Upper lobe of right lung (tissue), 1 donor: Measurements from ENCODE around the gene HNF1A. TPM values are rescaled to one million over a fixed set of nuclear protein-coding genes. Genes with fewer than 3 reads are reported as not detected.

Experiments used
- ATAC-seq: fragments of 200-7000 bp; cut with Tn5 transposase; one replicate; pipeline ENCODE4 v1.9.1; 2020; ENCODE audit warnings: mild to moderate bottlenecking, moderate library complexity
- DNase-seq: peaks from one replicate; pipeline ENCODE4 v3.0.0-alpha.2; 2020
- H3K27ac ChIP-seq: fragments of 200-600 bp; one replicate; pipeline ENCODE4 v1.8.0; 2022
- H3K27me3 ChIP-seq: fragments of 200-600 bp; one replicate; pipeline ENCODE4 v1.8.0; 2022; ENCODE audit warnings: mild to moderate bottlenecking
- H3K36me3 ChIP-seq: fragments of 200-600 bp; one replicate; pipeline ENCODE4 v1.8.0; 2022
- H3K4me1 ChIP-seq: fragments of 200-600 bp; one replicate; pipeline ENCODE4 v1.8.0; 2022
- H3K4me3 ChIP-seq: fragments of 200-600 bp; one replicate; pipeline ENCODE4 v1.8.0; 2022; ENCODE audit warnings: mild to moderate bottlenecking
- H3K9me3 ChIP-seq: fragments of 200-600 bp; one replicate; pipeline ENCODE4 v1.8.0; 2022
- CTCF ChIP-seq: fragments of 200-600 bp; IDR thresholded peaks from one replicate; pipeline ENCODE4 v1.8.0; 2022; ENCODE audit warnings: antibody characterized with exemption
- intact Hi-C: fragments of 100-400 bp; cut with DNase I; formaldehyde crosslinking; loops from one replicate; pipeline ENCODE4 v1.11.0; 2022
- total RNA-seq: library from RNA; stranded (reverse); fragmentation: NEBNext Ultra II Directional; extraction: Animal tissue kit (Norgen Biotek cat#: 25700); gene quantifications from one replicate; pipeline ENCODE4 v1.2.1, GENCODE V29; 2021
- donor health status: DM: no; HTN: yes; CAD: no; lungs with severe emphysema.

Gene HNF1A
- total RNA-seq, 1 donor from 2014 or later, result not detected

GRCh38 chr12:120971299-120972180 is 6.8 kb upstream of the HNF1A start:
- H3K4me3 ChIP-seq, result no peak overlapping the region
- no peak for DNase-seq
- peak; percentile 71 for TF ChIP-seq CTCF

DNA sequence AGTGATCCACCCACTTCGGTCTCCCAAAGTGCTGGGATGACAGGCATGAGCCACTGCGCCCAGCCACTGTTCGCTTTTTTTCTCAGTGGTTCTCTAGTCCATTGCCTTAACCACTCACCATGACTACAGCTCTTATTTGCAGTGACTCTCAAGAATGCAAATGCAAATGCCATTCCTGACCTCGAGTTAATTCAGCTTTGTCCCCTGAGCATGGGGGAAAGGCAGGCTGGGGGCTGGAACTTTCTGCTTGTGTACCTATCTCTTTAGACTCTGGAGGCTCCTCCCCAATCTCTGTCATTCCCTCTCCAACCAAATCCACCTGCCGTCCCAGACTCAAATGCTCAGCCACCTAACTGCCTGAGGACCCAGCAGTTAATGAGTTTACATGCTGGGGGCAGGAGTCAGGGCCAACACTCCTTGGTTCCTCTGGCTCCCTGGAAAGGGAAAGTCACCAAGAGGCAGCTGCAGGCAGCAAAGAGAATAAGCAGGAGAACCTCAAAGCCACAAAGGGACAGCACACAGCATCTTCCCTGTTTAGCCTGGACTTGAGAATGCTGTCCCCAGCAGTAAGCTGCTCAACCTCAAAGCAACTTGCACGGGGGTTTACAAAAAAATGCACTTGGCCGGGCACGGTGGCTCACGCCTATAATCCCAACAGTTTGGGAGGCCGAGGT is 5.3 kb upstream of the HNF1A start:
- Histone ChIP-seq H3K36me3 (no peaks in the 10 kb centered on the region), H3K4me3 (no peak overlapping the region), H3K27ac (no peak overlapping the region), H3K9me3 (no peaks in the 10 kb centered on the region), H3K27me3 (no peaks in the 10 kb centered on the region), H3K4me1 (no peaks in the 10 kb centered on the region)
- ATAC-seq, result peak; percentile 90
- no peak for DNase-seq
- TF ChIP-seq CTCF, result no peak
- intact Hi-C loops, result no loop called here

More at GRCh38 chr12:120971299-120972180, 6.8 kb upstream of the HNF1A start:
- Histone ChIP-seq H3K4me1 (no peaks in the 10 kb centered on the region), H3K27me3 (no peaks in the 10 kb centered on the region), H3K36me3 (no peaks in the 10 kb centered on the region), H3K9me3 (no peaks in the 10 kb centered on the region), H3K27ac (no peak overlapping the region)
- peak; percentile 86 for ATAC-seq
- intact Hi-C loops, result no loop called here

GRCh38 chr12:120977531-120978295 is 630 bp upstream of the HNF1A start:
- no peaks in the 10 kb centered on the region for H3K4me1 ChIP-seq
- no peaks in the 10 kb centered on the region for H3K36me3 ChIP-seq
- no peak for ATAC-seq
- no peak overlapping the region for H3K4me3 ChIP-seq
- no peak for DNase-seq
- intact Hi-C loops, result no loop called here
- no peak for TF ChIP-seq CTCF
- H3K27me3 ChIP-seq, result no peaks in the 10 kb centered on the region
- no peak overlapping the region for H3K27ac ChIP-seq
- H3K9me3 ChIP-seq, result no peaks in the 10 kb centered on the region

DNA sequence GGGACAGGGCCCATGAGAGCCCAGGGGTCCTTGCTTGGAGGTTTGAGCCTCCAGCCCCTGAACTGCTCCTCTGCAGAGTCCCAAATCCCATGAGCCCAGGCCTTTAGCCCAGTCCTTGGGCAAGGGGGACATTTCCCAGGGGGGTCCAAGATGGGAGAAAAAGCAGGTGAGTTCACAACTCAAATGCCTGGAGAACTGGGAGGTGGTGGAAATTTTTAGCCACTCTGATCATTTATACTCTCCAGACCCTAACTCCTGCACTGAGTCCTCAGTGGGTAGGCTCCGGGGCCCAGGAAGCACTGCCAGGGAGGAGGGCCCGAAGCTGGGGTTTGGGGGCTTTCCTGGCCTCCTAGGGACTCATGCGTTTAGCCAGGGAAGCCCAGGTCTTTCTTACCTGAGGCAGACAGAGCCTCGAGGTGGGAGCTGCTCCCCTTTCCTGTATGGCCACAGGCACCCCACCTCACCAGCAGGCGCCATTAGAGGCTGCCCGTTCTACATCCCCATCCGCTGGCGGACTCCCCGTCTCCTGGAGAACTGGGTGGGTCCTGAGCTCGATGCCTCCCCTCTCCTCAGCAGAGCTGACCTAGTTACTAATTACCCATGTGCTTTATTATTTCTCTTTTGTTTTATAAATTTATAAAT is 998 bp downstream of the HNF1A start:
- no peak overlapping the region for H3K27ac ChIP-seq
- intact Hi-C loops, result no loop called here
- TF ChIP-seq CTCF, result no peak
- DNase-seq, result no peak
- H3K4me1 ChIP-seq, result no peaks in the 10 kb centered on the region
- no peaks in the 10 kb centered on the region for H3K36me3 ChIP-seq
- no peak overlapping the region for H3K4me3 ChIP-seq
- no peaks in the 10 kb centered on the region for H3K9me3 ChIP-seq
- ATAC-seq, result no peak
- H3K27me3 ChIP-seq, result no peaks in the 10 kb centered on the region

- no peaks in the 10 kb centered on the region for H3K4me1 ChIP-seq
- H3K27ac ChIP-seq, result no peak overlapping the region
- no peak overlapping the region for H3K4me3 ChIP-seq
- ATAC-seq (peak; percentile 11), DNase-seq (no peak)
- H3K27me3 ChIP-seq, result no peaks in the 10 kb centered on the region
- H3K36me3 ChIP-seq, result no peaks in the 10 kb centered on the region
- TF ChIP-seq CTCF, result no peak
- intact Hi-C loops, result no loop called here
- no peaks in the 10 kb centered on the region for H3K9me3 ChIP-seq
These were observed 1.7 kb downstream of the HNF1A start for GRCh38 chr12:120979862-120980696.
